ENCODE results near the gene PCDHA3. TPM values are rescaled to one million over a fixed set of nuclear protein-coding genes. Genes with fewer than 3 reads are reported as not detected.

The PCDHA3 gene
- polyA plus RNA-seq, 1 of the 3 experiments (the other 2 are of a cell fraction): 0.02 TPM

- H3K79me2 ChIP-seq (ENCODE audit: insufficient read depth): no peaks in the 10 kb centered on the region
- POLR2A ChIA-PET: no interaction called here
- TF ChIP-seq RCOR1 (IDR thresholded peaks at IDR 0.05; ENCODE audit: low read length) (no peak), NRF1 (IDR thresholded peaks at IDR 0.05; ENCODE audit: low read depth, low read length) (no peak), SIN3A (IDR thresholded peaks at IDR 0.05; ENCODE audit: borderline replicate concordance, low read depth, low read length) (no peak), ELF1 (IDR thresholded peaks at IDR 0.05) (no peak), RXRA (IDR thresholded peaks at IDR 0.05; ENCODE audit: borderline replicate concordance, low read depth) (no peak), EZH2phosphoT487 (IDR thresholded peaks at IDR 0.05; ENCODE audit: borderline replicate concordance, low read depth) (no peak), JUND (IDR thresholded peaks at IDR 0.05) (no peak)
- TF ChIP-seq, protein P1, sequence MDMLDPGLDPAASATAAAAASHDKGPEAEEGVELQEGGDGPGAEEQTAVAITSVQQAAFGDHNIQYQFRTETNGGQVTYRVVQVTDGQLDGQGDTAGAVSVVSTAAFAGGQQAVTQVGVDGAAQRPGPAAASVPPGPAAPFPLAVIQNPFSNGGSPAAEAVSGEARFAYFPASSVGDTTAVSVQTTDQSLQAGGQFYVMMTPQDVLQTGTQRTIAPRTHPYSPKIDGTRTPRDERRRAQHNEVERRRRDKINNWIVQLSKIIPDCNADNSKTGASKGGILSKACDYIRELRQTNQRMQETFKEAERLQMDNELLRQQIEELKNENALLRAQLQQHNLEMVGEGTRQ (IDR thresholded peaks at IDR 0.05; ENCODE audit: borderline replicate concordance, low read depth, low read length): no peak
- TF ChIP-seq, protein P2, sequence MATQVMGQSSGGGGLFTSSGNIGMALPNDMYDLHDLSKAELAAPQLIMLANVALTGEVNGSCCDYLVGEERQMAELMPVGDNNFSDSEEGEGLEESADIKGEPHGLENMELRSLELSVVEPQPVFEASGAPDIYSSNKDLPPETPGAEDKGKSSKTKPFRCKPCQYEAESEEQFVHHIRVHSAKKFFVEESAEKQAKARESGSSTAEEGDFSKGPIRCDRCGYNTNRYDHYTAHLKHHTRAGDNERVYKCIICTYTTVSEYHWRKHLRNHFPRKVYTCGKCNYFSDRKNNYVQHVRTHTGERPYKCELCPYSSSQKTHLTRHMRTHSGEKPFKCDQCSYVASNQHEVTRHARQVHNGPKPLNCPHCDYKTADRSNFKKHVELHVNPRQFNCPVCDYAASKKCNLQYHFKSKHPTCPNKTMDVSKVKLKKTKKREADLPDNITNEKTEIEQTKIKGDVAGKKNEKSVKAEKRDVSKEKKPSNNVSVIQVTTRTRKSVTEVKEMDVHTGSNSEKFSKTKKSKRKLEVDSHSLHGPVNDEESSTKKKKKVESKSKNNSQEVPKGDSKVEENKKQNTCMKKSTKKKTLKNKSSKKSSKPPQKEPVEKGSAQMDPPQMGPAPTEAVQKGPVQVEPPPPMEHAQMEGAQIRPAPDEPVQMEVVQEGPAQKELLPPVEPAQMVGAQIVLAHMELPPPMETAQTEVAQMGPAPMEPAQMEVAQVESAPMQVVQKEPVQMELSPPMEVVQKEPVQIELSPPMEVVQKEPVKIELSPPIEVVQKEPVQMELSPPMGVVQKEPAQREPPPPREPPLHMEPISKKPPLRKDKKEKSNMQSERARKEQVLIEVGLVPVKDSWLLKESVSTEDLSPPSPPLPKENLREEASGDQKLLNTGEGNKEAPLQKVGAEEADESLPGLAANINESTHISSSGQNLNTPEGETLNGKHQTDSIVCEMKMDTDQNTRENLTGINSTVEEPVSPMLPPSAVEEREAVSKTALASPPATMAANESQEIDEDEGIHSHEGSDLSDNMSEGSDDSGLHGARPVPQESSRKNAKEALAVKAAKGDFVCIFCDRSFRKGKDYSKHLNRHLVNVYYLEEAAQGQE (IDR thresholded peaks at IDR 0.05; ENCODE audit: low read depth, low read length): no peak
- TF ChIP-seq, protein P3, sequence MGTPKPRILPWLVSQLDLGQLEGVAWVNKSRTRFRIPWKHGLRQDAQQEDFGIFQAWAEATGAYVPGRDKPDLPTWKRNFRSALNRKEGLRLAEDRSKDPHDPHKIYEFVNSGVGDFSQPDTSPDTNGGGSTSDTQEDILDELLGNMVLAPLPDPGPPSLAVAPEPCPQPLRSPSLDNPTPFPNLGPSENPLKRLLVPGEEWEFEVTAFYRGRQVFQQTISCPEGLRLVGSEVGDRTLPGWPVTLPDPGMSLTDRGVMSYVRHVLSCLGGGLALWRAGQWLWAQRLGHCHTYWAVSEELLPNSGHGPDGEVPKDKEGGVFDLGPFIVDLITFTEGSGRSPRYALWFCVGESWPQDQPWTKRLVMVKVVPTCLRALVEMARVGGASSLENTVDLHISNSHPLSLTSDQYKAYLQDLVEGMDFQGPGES (IDR thresholded peaks at IDR 0.05; ENCODE audit: low read depth, low read length): no peak
- peaks cover 13% of the 10 kb centered on the region for H3K9me3 ChIP-seq
- no peak overlapping the region for H2AFZ ChIP-seq (ENCODE audit: low read depth)
- no peaks in the 10 kb centered on the region for H3K36me3 ChIP-seq (replicated peaks in 1 of 2; ENCODE audit: control insufficient read depth in 1 of 2, insufficient read depth in 2 of 2, low read length in 1 of 2)
- no peaks in the 10 kb centered on the region for H4K20me1 ChIP-seq (ENCODE audit: insufficient read depth)
- H3K9ac ChIP-seq: no peak overlapping the region
- H3K9me2 ChIP-seq: no peaks in the 10 kb centered on the region
- no peak overlapping the region for H3K27ac ChIP-seq (ENCODE audit: low read depth in 2 of 2, low read length in 1 of 2)
- 0% methylated on average over 5 of the region's 5 CpGs for WGBS (ENCODE audit: low lambda C conversion rate)
- H3K4me3 ChIP-seq (ENCODE audit: low read depth in 2 of 2, low read length in 1 of 2): no peak overlapping the region
- H3K27me3 ChIP-seq (ENCODE audit: insufficient read depth): no peaks in the 10 kb centered on the region
- H3F3A ChIP-seq (replicated peaks; ENCODE audit: insufficient read depth): no peaks in the 10 kb centered on the region
- H3K4me2 ChIP-seq: no peak overlapping the region
- no peaks in the 10 kb centered on the region for H3K4me1 ChIP-seq (ENCODE audit: control insufficient read depth in 1 of 2, insufficient read depth in 2 of 2, low read depth in 1 of 2, low read length in 1 of 2)
- CTCF ChIA-PET: no interaction called here
- no peak for DNase-seq
Observed at GRCh38 chr5:140753561-140753960, 47.3 kb upstream of the PCDHA3 start.

DNA sequence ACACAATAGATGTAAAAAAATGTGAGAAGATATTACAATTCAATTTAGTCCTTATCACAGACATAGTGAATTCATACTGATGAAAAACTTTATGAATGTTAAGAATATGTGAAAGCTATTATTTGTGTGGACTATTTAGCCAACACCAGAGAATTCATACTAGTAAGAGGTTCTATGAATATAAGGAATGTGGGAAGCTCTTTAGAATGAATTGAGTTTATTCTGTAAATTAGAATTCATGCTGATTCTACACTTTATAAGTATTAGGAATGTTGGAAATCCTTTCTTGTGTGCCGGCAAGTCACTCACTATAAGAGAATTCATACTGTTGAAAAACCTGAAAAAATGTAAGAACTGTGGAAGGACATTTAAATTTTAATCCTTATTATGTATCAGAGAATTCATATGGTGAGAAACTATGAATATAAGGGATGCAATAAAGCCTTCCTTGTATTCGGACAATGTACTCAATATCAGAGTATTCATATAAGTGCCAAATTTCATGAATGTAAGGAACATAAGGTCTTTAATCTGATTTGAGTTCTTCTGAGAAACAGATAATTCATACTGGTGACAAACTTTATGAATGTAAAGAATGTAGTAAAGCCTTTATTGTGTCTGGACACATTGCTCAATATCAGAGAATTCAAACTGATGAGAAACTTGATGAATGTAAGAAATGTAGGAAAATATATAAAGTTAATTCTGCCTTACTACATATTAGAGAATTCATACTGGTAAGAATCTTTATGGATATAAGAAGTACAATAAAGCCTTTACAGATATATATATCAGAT, 36.5 kb upstream of the PCDHA3 start:
- Histone ChIP-seq H3K27me3 (ENCODE audit: insufficient read depth) (no peaks in the 10 kb centered on the region), H3K4me3 (ENCODE audit: low read depth in 2 of 2, low read length in 1 of 2) (no peak overlapping the region), H3K79me2 (ENCODE audit: insufficient read depth) (no peaks in the 10 kb centered on the region), H3K4me2 (no peak overlapping the region), H3F3A (replicated peaks; ENCODE audit: insufficient read depth) (peaks cover 5% of the 10 kb centered on the region), H3K9me3 (peaks cover 32% of the 10 kb centered on the region), H4K20me1 (ENCODE audit: insufficient read depth) (no peaks in the 10 kb centered on the region), H3K9ac (no peak overlapping the region), H3K36me3 (replicated peaks in 1 of 2; ENCODE audit: control insufficient read depth in 1 of 2, insufficient read depth in 2 of 2, low read length in 1 of 2) (no peaks in the 10 kb centered on the region), H3K9me2 (no peaks in the 10 kb centered on the region), H3K27ac (ENCODE audit: low read depth in 2 of 2, low read length in 1 of 2) (no peak overlapping the region), H2AFZ (ENCODE audit: low read depth) (no peak overlapping the region), H3K4me1 (ENCODE audit: control insufficient read depth in 1 of 2, insufficient read depth in 2 of 2, low read depth in 1 of 2, low read length in 1 of 2) (no peaks in the 10 kb centered on the region)
- CTCF ChIA-PET: no interaction called here
- WGBS (ENCODE audit: low lambda C conversion rate): 35% methylated on average over 2 of the region's 2 CpGs
- no peak for TF ChIP-seq JUND (IDR thresholded peaks at IDR 0.05)
- POLR2A ChIA-PET: no interaction called here
- DNase-seq: no peak

Measured in SK-N-SH (cell line).